PFSK-1 (cell line): ENCODE measurements around the gene TRPV4.

Experiments
- POLR2AphosphoS5 ChIP-seq: IDR thresholded peaks from 2 replicates; pipeline ENCODE4 v1.6.1; 2012; ENCODE audit warnings: low read depth, mild to moderate bottlenecking, control low read depth, low read length, moderate library complexity
- REST ChIP-seq, 2 experiments: IDR thresholded peaks; 2 replicates each; pipeline versions ENCODE4 v1.6.1 to v1.8.0; 2011 to 2012; ENCODE audit warnings: low read depth in 2 of 2, low read length in 2 of 2, control low read depth in 1 of 2, inconsistent platforms in 1 of 2, mild to moderate bottlenecking in 1 of 2, moderate library complexity in 1 of 2; ENCODE audit not compliant: insufficient read depth in 1 of 2
- SIN3A ChIP-seq: IDR thresholded peaks from 2 replicates; pipeline ENCODE4 v1.6.1; 2012; ENCODE audit warnings: mild to moderate bottlenecking, low read length, moderate library complexity, borderline replicate concordance; ENCODE audit not compliant: insufficient read depth

- no peak for TF ChIP-seq SIN3A
- no peak for TF ChIP-seq POLR2AphosphoS5
- TF ChIP-seq REST (IDR thresholded peaks at IDR 0.05; ENCODE audit: insufficient read depth in 1 of 2, low read depth in 2 of 2, low read length in 2 of 2) = no peak
Observed at GRCh38 chr12:109813810-109814416, 19.3 kb downstream of the TRPV4 start.
